SK-MEL-5 (cell line): Measurements from ENCODE around the gene PDSS2. TPM values are rescaled to one million over a fixed set of nuclear protein-coding genes. Genes with fewer than 3 reads are reported as not detected.

Experiments
- DNase-seq: peaks from one replicate; pipeline ENCODE4 v3.0.0-alpha.2; 2016; ENCODE audit warnings: low read depth, low spot score
- in situ Hi-C: cut with HindIII; loops from 2 replicates; pipeline ENCODE4 v1.10.0; 2016; ENCODE audit warnings: low sequenced_read_pairs, high pct_unique_total_duplicates, low pct_unique_long_range_greater_than_20kb
- small RNA-seq, 2 experiments: library from RNA; depleted of rRNA; stranded (forward); fragments of <200 nt; gene quantifications; one replicate each; pipeline ENCODE3, GENCODE V24; 2014
- total RNA-seq: library from RNA; depleted of rRNA; stranded (reverse); fragments of >200 nt; shearing (Covaris generic); gene quantifications from 2 replicates; pipeline ENCODE4 v1.2.3, GENCODE V29; 2014; rRNA removed

PDSS2 gene
- total RNA-seq, 1 experiment from 2014 or later, result 12.6 TPM

- DNase-seq, result no peak
- in situ Hi-C loops, result no loop called here
Observed at GRCh38 chr6:107114926-107115694, 344.3 kb downstream of the PDSS2 start, which contains the start of gene BEND3. BEND3 (minus strand) TSS chr6:107115515; CDS start chr6:107099285, 16,230 bp downstream.

GRCh38 chr6:107114213-107114925 is 345.0 kb downstream of the PDSS2 start:
- DNase-seq, result peak; percentile 78
- in situ Hi-C loops, result no loop called here

- in situ Hi-C loops, result no loop called here
- DNase-seq, result no peak
Observed at GRCh38 chr6:107110200-107110599, 349.2 kb downstream of the PDSS2 start.

- in situ Hi-C loops, result no loop called here
Observed at GRCh38 chr6:107108201-107108890, 351.0 kb downstream of the PDSS2 start.

GRCh38 chr6:107107791-107108190 is 351.6 kb downstream of the PDSS2 start:
- in situ Hi-C loops, result no loop called here

More at GRCh38 chr6:107108201-107108890, 351.0 kb downstream of the PDSS2 start:
- no peak for DNase-seq

GRCh38 chr6:107106165-107106564 is 353.2 kb downstream of the PDSS2 start:
- in situ Hi-C loops, result no loop called here
- DNase-seq, result no peak

More at GRCh38 chr6:107107791-107108190, 351.6 kb downstream of the PDSS2 start:
- no peak for DNase-seq

GRCh38 chr6:107105511-107106116 is 353.8 kb downstream of the PDSS2 start:
- no peak for DNase-seq

GRCh38 chr6:107103082-107103481 is 356.3 kb downstream of the PDSS2 start:
- DNase-seq, result no peak
- in situ Hi-C loops, result no loop called here

More at GRCh38 chr6:107105511-107106116, 353.8 kb downstream of the PDSS2 start:
- in situ Hi-C loops, result no loop called here

Small RNAs within 50 kb of the gene (small RNA-seq; reads per million reads assigned to genes)
- 0 reads per million in 2 experiments for gene AL591516.1
- 0 reads per million in 2 experiments for gene RNU6-1299P

Other genes starting within 250 kb of the PDSS2 start
- 1.6 and 2.4 TPM in 2 replicates for gene SOBP, start 30.6 kb upstream of the PDSS2 start, total RNA-seq